GM23248 (cell line): ENCODE measurements around the gene FLT1. TPM values are rescaled to one million over a fixed set of nuclear protein-coding genes. Genes with fewer than 3 reads are reported as not detected.

Experiments used
- DNase-seq: peaks from one replicate; pipeline ENCODE4 v3.0.0-alpha.2; 2015
- H2AFZ ChIP-seq: fragments of 200-600 bp; sonication (generic); 2 replicates; pipeline ENCODE4 v1.6.1; 2016; ENCODE audit warnings: antibody characterized with exemption
- H3F3A ChIP-seq: fragments of 200-600 bp; sonication (generic); 2 replicates; pipeline ENCODE4 v1.6.1; 2016; ENCODE audit warnings: mild to moderate bottlenecking, antibody characterized with exemption, mixed run types; ENCODE audit not compliant: insufficient read depth
- H3K27ac ChIP-seq: fragments of 200-600 bp; sonication (generic); 2 replicates; pipeline ENCODE4 v1.5.1; 2016; ENCODE audit warnings: mild to moderate bottlenecking
- H3K27me3 ChIP-seq: fragments of 200-600 bp; sonication (generic); replicated peaks from 2 replicates; pipeline ENCODE4 v1.6.1; 2016; ENCODE audit warnings: mild to moderate bottlenecking; ENCODE audit not compliant: insufficient read depth
- H3K36me3 ChIP-seq: fragments of 200-600 bp; sonication (generic); 2 replicates; pipeline ENCODE4 v1.6.1; 2016; ENCODE audit warnings: low read depth, mild to moderate bottlenecking
- H3K4me1 ChIP-seq: fragments of 200-600 bp; sonication (generic); 2 replicates; pipeline ENCODE4 v1.6.1; 2016; ENCODE audit warnings: mild to moderate bottlenecking; ENCODE audit not compliant: insufficient read depth
- H3K4me2 ChIP-seq: fragments of 200-600 bp; sonication (generic); one replicate; pipeline ENCODE4 v1.6.1; 2016; ENCODE audit warnings: mild to moderate bottlenecking; ENCODE audit not compliant: unreplicated experiment
- H3K4me3 ChIP-seq: fragments of 200-600 bp; sonication (generic); 2 replicates; pipeline ENCODE4 v1.5.1; 2016; ENCODE audit warnings: mild to moderate bottlenecking
- H3K79me2 ChIP-seq: fragments of 200-600 bp; sonication (generic); 2 replicates; pipeline ENCODE4 v1.6.1; 2016; ENCODE audit warnings: mild to moderate bottlenecking; ENCODE audit not compliant: insufficient read depth
- H3K9ac ChIP-seq: fragments of 200-600 bp; sonication (generic); 2 replicates; pipeline ENCODE4 v1.6.1; 2016; ENCODE audit warnings: mild to moderate bottlenecking
- H3K9me2 ChIP-seq: fragments of 200-600 bp; sonication (generic); 2 replicates; pipeline ENCODE4 v1.6.1; 2016; ENCODE audit warnings: mixed run types, mild to moderate bottlenecking, moderate library complexity; ENCODE audit not compliant: insufficient read depth
- H3K9me3 ChIP-seq: fragments of 200-600 bp; sonication (generic); one replicate; pipeline ENCODE4 v1.6.1; 2017; ENCODE audit warnings: low read depth
- H4K20me1 ChIP-seq: fragments of 200-600 bp; sonication (generic); 2 replicates; pipeline ENCODE4 v1.6.0; 2016; ENCODE audit not compliant: insufficient read depth
- EZH2 ChIP-seq: fragments of 200-600 bp; sonication (generic); IDR thresholded peaks from 2 replicates; pipeline ENCODE4 v1.6.1; 2018; ENCODE audit warnings: antibody characterized with exemption, mild to moderate bottlenecking; ENCODE audit not compliant: insufficient read depth, poor library complexity, severe bottlenecking
- EZH2phosphoT487 ChIP-seq: fragments of 200-600 bp; sonication (generic); IDR thresholded peaks from 2 replicates; pipeline ENCODE4 v1.6.1; 2018; ENCODE audit warnings: antibody characterized with exemption, moderate library complexity, mild to moderate bottlenecking, low read depth; ENCODE audit not compliant: insufficient read depth
- WGBS, 2 experiments: methylation state at CpG; one replicate each; pipeline ENCODE4 v1.1.6; 2015 to 2017; ENCODE audit warnings: low lambda C conversion rate in 2 of 2, low coverage in 1 of 2; ENCODE audit errors: missing lambda C conversion rate in 2 of 2; 5-methylcytosine and 5-hydroxymethylcytosine counted together
- in situ Hi-C: fragments of 300-500 bp; cut with MboI; formaldehyde crosslinking; loops from 2 replicates; pipeline ENCODE4 v1.15.0; 2020
- polyA plus RNA-seq: library from polyadenylated mRNA; unstranded; fragments of >200 nt; fragmentation: Nextera tagmentation; extraction: Ambion mirVana; gene quantifications from 2 replicates; pipeline ENCODE4 v1.2.1, GENCODE V29; 2016
- total RNA-seq: library from RNA; depleted of rRNA; stranded (reverse); fragments of >200 nt; shearing (Covaris generic); gene quantifications from 2 replicates; pipeline ENCODE4 v1.2.3, GENCODE V29; 2014

Gene FLT1
- total and polyA plus RNA-seq, 2 experiments from 2014 or later, result 12.9 to 18.6 TPM

DNA sequence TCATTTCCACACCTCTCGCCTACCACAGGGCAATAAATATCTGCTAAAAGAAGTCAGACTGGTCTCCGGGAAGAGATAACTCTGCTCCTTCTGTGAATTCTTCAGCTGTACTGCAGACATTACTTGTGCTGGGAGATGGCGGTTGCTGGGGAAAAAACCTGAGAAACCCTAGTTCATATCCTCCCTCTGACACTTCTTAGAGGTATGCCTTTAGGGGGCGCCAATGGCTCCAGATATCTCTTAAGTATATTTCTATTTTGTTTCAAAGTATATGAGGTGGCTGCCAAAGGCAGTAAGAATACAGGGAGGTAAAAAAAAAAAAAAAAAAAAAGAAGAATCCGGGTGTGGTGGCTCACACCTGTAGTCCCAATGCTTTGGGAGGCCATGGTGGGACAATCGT lies 181.3 kb downstream of the FLT1 start:
- no peak overlapping the region for H3K9ac ChIP-seq
- H3K4me1 ChIP-seq, result peaks cover 5% of the 10 kb centered on the region
- H3K4me3 ChIP-seq, result no peak overlapping the region
- no peaks in the 10 kb centered on the region for H3K27me3 ChIP-seq
- no peaks in the 10 kb centered on the region for H4K20me1 ChIP-seq
- H3K36me3 ChIP-seq, result no peaks in the 10 kb centered on the region
- TF ChIP-seq EZH2 (no peak), EZH2phosphoT487 (no peak)
- H3K27ac ChIP-seq, result no peak overlapping the region
- H3K79me2 ChIP-seq, result no peaks in the 10 kb centered on the region
- peak; percentile 54 for DNase-seq
- no peaks in the 10 kb centered on the region for H3K9me2 ChIP-seq
- no peaks in the 10 kb centered on the region for H3K9me3 ChIP-seq
- no peak overlapping the region for H3K4me2 ChIP-seq
- no peaks in the 10 kb centered on the region for H3F3A ChIP-seq
- WGBS, 2 experiments, result 78 to 81% methylated on average over 6 of the region's 6 CpGs
- H2AFZ ChIP-seq, result no peak overlapping the region
- in situ Hi-C loops, result no loop called here

DNA sequence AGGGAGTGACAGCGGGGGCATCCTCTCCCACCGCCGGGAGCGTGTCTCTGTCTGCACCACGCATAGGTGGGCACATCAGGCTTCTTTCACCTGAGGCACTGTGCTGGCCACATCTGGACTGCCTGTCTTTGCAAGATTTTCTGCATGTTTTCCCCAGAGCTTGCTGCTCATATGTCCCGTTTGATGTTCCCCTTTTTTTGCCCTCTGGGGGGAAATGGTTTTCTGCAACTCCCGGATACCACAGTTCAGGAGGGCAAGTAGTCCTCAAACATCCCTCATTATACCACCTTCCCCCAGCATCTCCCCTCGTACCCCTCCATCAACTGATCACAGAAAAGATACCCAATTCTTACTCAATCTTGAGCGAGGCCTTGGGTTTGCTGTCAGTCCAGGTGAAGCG lies 188.6 kb downstream of the FLT1 start:
- H3K4me1 ChIP-seq, result no peaks in the 10 kb centered on the region
- H3K27me3 ChIP-seq, result no peaks in the 10 kb centered on the region
- no peak overlapping the region for H3K4me3 ChIP-seq
- H3K36me3 ChIP-seq, result no peaks in the 10 kb centered on the region
- no peaks in the 10 kb centered on the region for H3K9me3 ChIP-seq
- H2AFZ ChIP-seq, result no peak overlapping the region
- H4K20me1 ChIP-seq, result no peaks in the 10 kb centered on the region
- TF ChIP-seq EZH2 (no peak), EZH2phosphoT487 (no peak)
- H3K79me2 ChIP-seq, result no peaks in the 10 kb centered on the region
- 87 to 88% methylated on average over 10 of the region's 10 CpGs for WGBS, 2 experiments
- no peak overlapping the region for H3K9ac ChIP-seq
- DNase-seq, result no peak
- in situ Hi-C loops, result no loop called here
- no peaks in the 10 kb centered on the region for H3K9me2 ChIP-seq
- no peaks in the 10 kb centered on the region for H3F3A ChIP-seq
- H3K27ac ChIP-seq, result no peak overlapping the region
- no peak overlapping the region for H3K4me2 ChIP-seq

DNA sequence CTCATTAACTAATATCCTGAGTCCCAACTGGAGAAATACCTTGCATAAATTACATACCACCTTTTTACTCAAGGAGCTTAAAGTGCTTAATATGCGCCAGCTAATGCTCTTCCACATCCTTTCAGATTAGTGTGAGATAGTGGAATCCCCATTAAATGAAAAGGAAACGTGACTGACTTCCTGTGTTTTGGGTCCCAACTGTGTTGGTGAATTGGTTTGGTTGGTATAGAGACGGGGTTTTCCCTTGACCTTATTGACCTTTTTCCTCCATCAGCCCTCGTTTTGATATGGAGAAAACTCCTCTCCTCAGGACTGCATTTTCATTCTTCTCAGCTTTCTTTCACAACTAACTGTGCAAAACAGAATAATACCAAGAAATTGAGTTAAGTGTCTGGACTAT lies 193.1 kb downstream of the FLT1 start:
- no peaks in the 10 kb centered on the region for H3K36me3 ChIP-seq
- in situ Hi-C loops, result no loop called here
- H3K4me1 ChIP-seq, result no peaks in the 10 kb centered on the region
- TF ChIP-seq EZH2phosphoT487 (no peak), EZH2 (no peak)
- H3F3A ChIP-seq, result no peaks in the 10 kb centered on the region
- no peak overlapping the region for H3K4me2 ChIP-seq
- no peaks in the 10 kb centered on the region for H3K79me2 ChIP-seq
- no peak overlapping the region for H3K4me3 ChIP-seq
- 80 to 82% methylated on average over 4 of the region's 4 CpGs for WGBS, 2 experiments
- H3K9me2 ChIP-seq, result no peaks in the 10 kb centered on the region
- no peaks in the 10 kb centered on the region for H3K27me3 ChIP-seq
- H3K9me3 ChIP-seq, result no peaks in the 10 kb centered on the region
- H2AFZ ChIP-seq, result no peak overlapping the region
- no peak for DNase-seq
- H3K27ac ChIP-seq, result no peak overlapping the region
- H3K9ac ChIP-seq, result no peak overlapping the region
- H4K20me1 ChIP-seq, result no peaks in the 10 kb centered on the region

DNA sequence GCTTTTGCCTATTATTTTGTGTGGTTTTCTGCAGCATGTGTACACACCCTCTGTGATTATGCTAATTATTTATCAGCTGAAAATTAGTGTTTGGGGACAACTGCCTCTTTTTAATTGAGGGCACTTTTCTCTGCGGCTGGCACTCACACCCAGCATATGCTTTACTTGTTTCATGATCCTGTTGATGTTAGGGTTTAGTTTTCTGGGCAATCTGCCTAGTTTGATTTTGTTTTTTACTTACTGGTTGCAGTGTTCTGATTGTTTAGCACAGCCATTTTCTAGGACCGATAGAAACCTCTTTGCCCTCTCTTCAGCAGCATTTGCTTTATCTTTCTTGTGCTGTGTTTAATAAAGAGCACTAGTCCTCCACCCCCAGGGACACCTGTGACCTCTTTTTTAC lies 195.0 kb downstream of the FLT1 start:
- H3K9me2 ChIP-seq, result no peaks in the 10 kb centered on the region
- H4K20me1 ChIP-seq, result no peaks in the 10 kb centered on the region
- no peak overlapping the region for H3K9ac ChIP-seq
- 8 to 13% methylated on average over 2 of the region's 2 CpGs for WGBS, 2 experiments
- no peak overlapping the region for H3K4me3 ChIP-seq
- no peak for DNase-seq
- H2AFZ ChIP-seq, result no peak overlapping the region
- no peaks in the 10 kb centered on the region for H3K4me1 ChIP-seq
- H3F3A ChIP-seq, result no peaks in the 10 kb centered on the region
- H3K4me2 ChIP-seq, result no peak overlapping the region
- TF ChIP-seq EZH2, result no peak
- no peak for TF ChIP-seq EZH2phosphoT487
- H3K79me2 ChIP-seq, result no peaks in the 10 kb centered on the region
- H3K27me3 ChIP-seq, result no peaks in the 10 kb centered on the region
- no peaks in the 10 kb centered on the region for H3K9me3 ChIP-seq
- no peak overlapping the region for H3K27ac ChIP-seq
- H3K36me3 ChIP-seq, result 0 out of 2 replicates have a peak, but pooled peaks cover 7% of the 10 kb centered on the region
- in situ Hi-C loops, result no loop called here

DNA sequence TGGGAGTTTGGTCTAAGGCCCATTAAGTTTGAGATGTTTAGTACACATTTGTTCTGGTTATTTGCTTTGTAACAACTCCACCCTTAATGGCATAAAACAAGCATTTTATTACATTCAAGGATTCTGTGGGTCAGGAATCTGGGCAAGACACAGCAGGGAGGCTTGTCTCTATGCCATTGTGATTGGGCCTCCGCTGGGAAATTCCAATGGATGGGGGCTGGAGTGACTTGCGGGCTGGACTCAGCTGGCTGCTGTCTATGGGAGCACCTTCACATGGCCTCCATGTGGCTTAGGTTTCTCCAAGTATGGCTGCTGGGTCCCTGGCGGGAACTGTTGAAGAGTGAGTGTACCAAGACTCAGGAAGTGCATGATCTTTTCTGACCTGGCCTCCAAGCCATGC lies 197.6 kb downstream of the FLT1 start:
- Histone ChIP-seq H3K79me2 (no peaks in the 10 kb centered on the region), H2AFZ (no peak overlapping the region), H3K4me3 (no peak overlapping the region), H3K9ac (no peak overlapping the region), H3K4me2 (no peak overlapping the region), H3F3A (peaks cover 3% of the 10 kb centered on the region; the same call in 1 of the 2 replicates), H3K27me3 (no peaks in the 10 kb centered on the region), H3K36me3 (peaks cover 23% of the 10 kb centered on the region), H3K9me2 (no peaks in the 10 kb centered on the region), H3K4me1 (no peaks in the 10 kb centered on the region), H3K9me3 (no peaks in the 10 kb centered on the region), H4K20me1 (no peaks in the 10 kb centered on the region), H3K27ac (no peak overlapping the region)
- no peak for TF ChIP-seq EZH2
- TF ChIP-seq EZH2phosphoT487, result no peak
- DNase-seq, result no peak
- 76 to 86% methylated on average over 3 of the region's 3 CpGs for WGBS, 2 experiments
- in situ Hi-C loops, result no loop called here
